Left lung (tissue), 10 donors: ENCODE measurements around the gene STAP2. TPM values are rescaled to one million over a fixed set of nuclear protein-coding genes. Genes with fewer than 3 reads are reported as not detected.

Source experiments
- ATAC-seq: fragments of 200-7000 bp; cut with Tn5 transposase; one replicate; pipeline ENCODE4 v1.9.1; 2020; ENCODE audit warnings: moderate library complexity
- DNase-seq, 4 donors: peaks; one replicate each; pipeline ENCODE4 v3.0.0-alpha.2; 2013 to 2020
- H3K27ac ChIP-seq, 2 donors: fragments of 200-600 bp; sonication (generic) in 1 of 2; one replicate each; pipeline versions ENCODE4 v1.5.0 to v1.8.0; 2020 to 2021
- H3K27me3 ChIP-seq, 2 donors: fragments of 200-600 bp; sonication (generic) in 1 of 2; one replicate each; pipeline versions ENCODE4 v1.5.0 to v1.8.0; 2020 to 2021
- H3K36me3 ChIP-seq, 2 donors: fragments of 200-600 bp; sonication (generic) in 1 of 2; one replicate each; pipeline versions ENCODE4 v1.5.0 to v1.8.0; 2020 to 2021
- H3K4me1 ChIP-seq, 2 donors: fragments of 200-600 bp; one replicate each; pipeline ENCODE4 v1.8.0; 2021
- H3K4me3 ChIP-seq, 2 donors: fragments of 200-600 bp; sonication (generic) in 1 of 2; one replicate each; pipeline versions ENCODE4 v1.5.0 to v1.8.0; 2020 to 2021; ENCODE audit warnings: mild to moderate bottlenecking in 1 of 2
- H3K9me3 ChIP-seq, 2 donors: fragments of 200-600 bp; sonication (generic) in 1 of 2; one replicate each; pipeline versions ENCODE4 v1.5.0 to v1.8.0; 2020 to 2021
- CTCF ChIP-seq, 2 donors: fragments of 200-600 bp; sonication (generic) in 1 of 2; IDR thresholded peaks; one replicate each; pipeline versions ENCODE4 v1.5.0 to v1.8.0; 2021; ENCODE audit warnings: antibody characterized with exemption in 2 of 2
- intact Hi-C, 2 donors: fragments of 100-400 bp; cut with DNase I; formaldehyde crosslinking; loops; one replicate each; pipeline versions ENCODE4 v1.11.2 to v1.14.2; 2022
- polyA plus RNA-seq, 6 donors: library from polyadenylated mRNA; unstranded; fragments of 120-200 nt; gene quantifications; one replicate each; pipeline ENCODE4 v1.2.1, GENCODE V29; 2013; ENCODE audit not compliant: insufficient read length in 6 of 6
- total RNA-seq, 2 donors: library from RNA; stranded (reverse); fragmentation: NEBNext Ultra II Directional; extraction: Animal tissue kit (Norgen Biotek cat#: 25700); gene quantifications; one replicate each; pipeline ENCODE4 v1.2.1, GENCODE V29; 2021
- donor health status: DM: no; HTN: yes; CAD: no.
- donor health status: DM: no; HTN: no; CAD: no.

STAP2 gene
- total and polyA plus RNA-seq, 8 donors = 14.1 to 41.5 (median 36.2) TPM

DNA sequence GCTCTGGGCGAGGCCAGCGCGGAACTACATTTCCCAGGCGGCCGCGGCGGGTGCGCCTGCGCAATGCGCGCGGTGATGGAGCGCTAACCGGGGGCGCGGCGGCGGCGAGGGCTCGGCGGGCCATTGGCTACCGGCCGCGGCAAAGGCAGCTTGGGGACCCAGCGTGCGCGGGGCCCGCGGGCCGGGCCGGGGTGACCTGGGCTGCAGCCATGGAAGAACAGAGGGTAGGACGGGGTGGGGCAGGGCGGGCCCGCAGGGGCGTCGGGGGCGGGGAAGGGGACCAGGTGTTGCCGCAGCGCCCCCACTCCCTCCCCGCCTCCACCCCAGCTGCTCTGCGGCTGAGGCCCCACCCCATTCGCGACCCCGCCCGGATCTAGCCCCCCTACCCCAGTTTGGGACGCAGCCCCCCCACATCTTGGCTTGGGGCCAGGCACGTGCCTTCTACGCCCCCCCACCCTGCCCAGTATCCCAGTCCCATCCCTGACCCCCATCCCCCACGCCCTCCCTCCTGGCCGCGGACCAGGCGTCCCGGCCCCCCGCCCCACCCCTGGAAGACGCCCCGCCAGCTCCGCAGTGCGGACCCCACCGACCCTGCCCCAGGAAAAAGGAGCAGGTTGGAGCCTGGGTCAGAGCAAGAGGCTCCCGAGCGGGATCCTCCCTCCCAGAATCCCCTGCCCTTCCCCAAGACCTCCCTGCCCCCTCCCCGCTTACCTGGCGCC, 33.9 kb downstream of the STAP2 start, which contains the start of gene FSD1:
TSS of gene FSD1 (plus strand) at position 61 of the 719 bp plus-strand sequence. CDS start at position 210, 149 bp downstream.
- no peak for DNase-seq
- no peak within 1 kb of the TSS for H3K4me3 ChIP-seq

GRCh38 chr19:4303819-4304537, 34.6 kb downstream of the STAP2 start:
- DNase-seq (no peak), ATAC-seq (no peak)
- H3K36me3 ChIP-seq = no peaks in the 10 kb centered on the region
- no peak overlapping the region for H3K27ac ChIP-seq
- intact Hi-C loops = no loop called here
- H3K27me3 ChIP-seq = peaks cover 0 to 35% of the 10 kb centered on the region in 2 donors
- H3K9me3 ChIP-seq = no peaks in the 10 kb centered on the region
- peaks cover 0 to 5% of the 10 kb centered on the region in 2 donors for H3K4me1 ChIP-seq
- TF ChIP-seq CTCF (IDR thresholded peaks at IDR 0.05) = no peak
- no peak overlapping the region for H3K4me3 ChIP-seq

More for the DNA sequence above, 33.9 kb downstream of the STAP2 start, which contains the start of gene FSD1:
- Histone ChIP-seq H3K9me3 (no peaks in the 10 kb centered on the region), H3K27ac (no peak within 1 kb of the TSS), H3K36me3 (no peaks in the 10 kb centered on the region), H3K27me3 (peaks cover 0 to 35% of the 10 kb centered on the region in 2 donors), H3K4me1 (peaks cover 0 to 5% of the 10 kb centered on the region in 2 donors)
- intact Hi-C loops = no loop called here
- no peak for TF ChIP-seq CTCF (IDR thresholded peaks at IDR 0.05)
- no peak for ATAC-seq

GRCh38 chr19:4302243-4302640, 36.4 kb downstream of the STAP2 start, which contains the start of gene TMIGD2:
Gene TMIGD2 (minus strand): TSS chr19:4302389. CDS start chr19:4302385, 4 bp downstream.
- H3K9me3 ChIP-seq = no peaks in the 10 kb centered on the region
- TF ChIP-seq CTCF (IDR thresholded peaks at IDR 0.05) = no peak
- DNase-seq = no peak
- no peaks in the 10 kb centered on the region for H3K36me3 ChIP-seq
- no peak within 1 kb of the TSS for H3K4me3 ChIP-seq
- H3K4me1 ChIP-seq = peaks cover 0 to 5% of the 10 kb centered on the region in 2 donors
- no peak for ATAC-seq
- no peak within 1 kb of the TSS for H3K27ac ChIP-seq
- intact Hi-C loops = no loop called here
- peaks cover 0 to 35% of the 10 kb centered on the region in 2 donors for H3K27me3 ChIP-seq

DNA sequence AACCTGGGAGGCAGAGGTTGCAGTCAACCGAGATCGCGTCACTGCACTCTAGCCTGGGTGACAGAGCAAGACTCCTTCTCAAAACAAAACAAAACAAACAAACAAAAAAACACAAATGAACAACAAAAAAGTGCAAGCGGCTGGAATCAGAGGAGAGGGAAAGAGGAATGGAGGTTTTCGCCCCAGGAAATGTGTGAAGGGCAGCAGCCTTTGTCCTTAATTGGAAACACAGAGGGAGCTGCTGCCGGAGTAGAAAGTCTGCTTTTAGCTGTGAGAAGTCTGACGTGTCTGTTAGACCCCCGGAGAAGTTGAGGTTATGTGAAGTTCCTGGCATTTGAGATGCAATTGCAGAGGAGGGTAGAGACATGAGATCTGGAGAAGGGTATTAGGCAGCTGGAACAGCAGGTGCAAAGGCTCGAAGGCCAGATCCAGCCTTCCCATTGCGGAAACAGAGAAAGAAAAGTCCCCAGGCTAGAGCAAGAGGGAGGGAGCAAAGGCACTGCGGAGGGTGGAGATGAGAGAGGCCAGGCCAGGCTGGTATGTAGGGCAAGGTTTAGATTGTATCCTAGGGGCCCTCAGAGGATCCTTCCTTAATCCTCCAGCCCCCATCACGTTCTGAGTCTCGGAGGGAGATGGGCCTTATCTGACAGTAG, 36.9 kb downstream of the STAP2 start:
- ATAC-seq = no peak
- intact Hi-C loops = no loop called here
- no peak overlapping the region for H3K27ac ChIP-seq

More for the DNA sequence above, 36.9 kb downstream of the STAP2 start:
- no peak for TF ChIP-seq CTCF (IDR thresholded peaks at IDR 0.05)
- Histone ChIP-seq H3K36me3 (no peaks in the 10 kb centered on the region), H3K4me1 (peaks cover 0 to 5% of the 10 kb centered on the region in 2 donors), H3K27me3 (peaks cover 0 to 35% of the 10 kb centered on the region in 2 donors), H3K9me3 (no peaks in the 10 kb centered on the region), H3K4me3 (no peak overlapping the region)
- DNase-seq = no peak
